Measurements from ENCODE around the gene RIPK4. TPM values are rescaled to one million over a fixed set of nuclear protein-coding genes. Genes with fewer than 3 reads are reported as not detected.

Gene RIPK4
- total and polyA plus RNA-seq, 2 of the 13 experiments (the other 11 are each of a cell fraction or from before 2014, with no cell fraction given) = 3.1 to 4.9 TPM

GRCh38 chr21:41750532-41751151 is 16.2 kb downstream of the RIPK4 start (continued):
- TF ChIP-seq, protein P1, sequence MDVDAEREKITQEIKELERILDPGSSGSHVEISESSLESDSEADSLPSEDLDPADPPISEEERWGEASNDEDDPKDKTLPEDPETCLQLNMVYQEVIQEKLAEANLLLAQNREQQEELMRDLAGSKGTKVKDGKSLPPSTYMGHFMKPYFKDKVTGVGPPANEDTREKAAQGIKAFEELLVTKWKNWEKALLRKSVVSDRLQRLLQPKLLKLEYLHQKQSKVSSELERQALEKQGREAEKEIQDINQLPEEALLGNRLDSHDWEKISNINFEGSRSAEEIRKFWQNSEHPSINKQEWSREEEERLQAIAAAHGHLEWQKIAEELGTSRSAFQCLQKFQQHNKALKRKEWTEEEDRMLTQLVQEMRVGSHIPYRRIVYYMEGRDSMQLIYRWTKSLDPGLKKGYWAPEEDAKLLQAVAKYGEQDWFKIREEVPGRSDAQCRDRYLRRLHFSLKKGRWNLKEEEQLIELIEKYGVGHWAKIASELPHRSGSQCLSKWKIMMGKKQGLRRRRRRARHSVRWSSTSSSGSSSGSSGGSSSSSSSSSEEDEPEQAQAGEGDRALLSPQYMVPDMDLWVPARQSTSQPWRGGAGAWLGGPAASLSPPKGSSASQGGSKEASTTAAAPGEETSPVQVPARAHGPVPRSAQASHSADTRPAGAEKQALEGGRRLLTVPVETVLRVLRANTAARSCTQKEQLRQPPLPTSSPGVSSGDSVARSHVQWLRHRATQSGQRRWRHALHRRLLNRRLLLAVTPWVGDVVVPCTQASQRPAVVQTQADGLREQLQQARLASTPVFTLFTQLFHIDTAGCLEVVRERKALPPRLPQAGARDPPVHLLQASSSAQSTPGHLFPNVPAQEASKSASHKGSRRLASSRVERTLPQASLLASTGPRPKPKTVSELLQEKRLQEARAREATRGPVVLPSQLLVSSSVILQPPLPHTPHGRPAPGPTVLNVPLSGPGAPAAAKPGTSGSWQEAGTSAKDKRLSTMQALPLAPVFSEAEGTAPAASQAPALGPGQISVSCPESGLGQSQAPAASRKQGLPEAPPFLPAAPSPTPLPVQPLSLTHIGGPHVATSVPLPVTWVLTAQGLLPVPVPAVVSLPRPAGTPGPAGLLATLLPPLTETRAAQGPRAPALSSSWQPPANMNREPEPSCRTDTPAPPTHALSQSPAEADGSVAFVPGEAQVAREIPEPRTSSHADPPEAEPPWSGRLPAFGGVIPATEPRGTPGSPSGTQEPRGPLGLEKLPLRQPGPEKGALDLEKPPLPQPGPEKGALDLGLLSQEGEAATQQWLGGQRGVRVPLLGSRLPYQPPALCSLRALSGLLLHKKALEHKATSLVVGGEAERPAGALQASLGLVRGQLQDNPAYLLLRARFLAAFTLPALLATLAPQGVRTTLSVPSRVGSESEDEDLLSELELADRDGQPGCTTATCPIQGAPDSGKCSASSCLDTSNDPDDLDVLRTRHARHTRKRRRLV (CRISPR knock-in tag; IDR thresholded peaks at IDR 0.05) = no peak
- TF ChIP-seq ZNF629 (CRISPR knock-in tag; conservative IDR thresholded peaks at IDR 0.05) (no peak), ZNF616 (CRISPR knock-in tag; IDR thresholded peaks at IDR 0.05; ENCODE audit: low read depth) (no peak), SAP130 (CRISPR knock-in tag; IDR thresholded peaks at IDR 0.05; ENCODE audit: low read depth) (peak; percentile 73), FOXA3 (CRISPR knock-in tag; IDR thresholded peaks at IDR 0.05) (peak; percentile 75), ATF6 (CRISPR knock-in tag; conservative IDR thresholded peaks at IDR 0.05) (no peak), NBN (conservative IDR thresholded peaks at IDR 0.05) (no peak), SALL2 (CRISPR knock-in tag; IDR thresholded peaks at IDR 0.05) (no peak), KIAA2018 (CRISPR knock-in tag; IDR thresholded peaks at IDR 0.05; ENCODE audit: borderline replicate concordance) (no peak)
- TF ChIP-seq, protein P2, sequence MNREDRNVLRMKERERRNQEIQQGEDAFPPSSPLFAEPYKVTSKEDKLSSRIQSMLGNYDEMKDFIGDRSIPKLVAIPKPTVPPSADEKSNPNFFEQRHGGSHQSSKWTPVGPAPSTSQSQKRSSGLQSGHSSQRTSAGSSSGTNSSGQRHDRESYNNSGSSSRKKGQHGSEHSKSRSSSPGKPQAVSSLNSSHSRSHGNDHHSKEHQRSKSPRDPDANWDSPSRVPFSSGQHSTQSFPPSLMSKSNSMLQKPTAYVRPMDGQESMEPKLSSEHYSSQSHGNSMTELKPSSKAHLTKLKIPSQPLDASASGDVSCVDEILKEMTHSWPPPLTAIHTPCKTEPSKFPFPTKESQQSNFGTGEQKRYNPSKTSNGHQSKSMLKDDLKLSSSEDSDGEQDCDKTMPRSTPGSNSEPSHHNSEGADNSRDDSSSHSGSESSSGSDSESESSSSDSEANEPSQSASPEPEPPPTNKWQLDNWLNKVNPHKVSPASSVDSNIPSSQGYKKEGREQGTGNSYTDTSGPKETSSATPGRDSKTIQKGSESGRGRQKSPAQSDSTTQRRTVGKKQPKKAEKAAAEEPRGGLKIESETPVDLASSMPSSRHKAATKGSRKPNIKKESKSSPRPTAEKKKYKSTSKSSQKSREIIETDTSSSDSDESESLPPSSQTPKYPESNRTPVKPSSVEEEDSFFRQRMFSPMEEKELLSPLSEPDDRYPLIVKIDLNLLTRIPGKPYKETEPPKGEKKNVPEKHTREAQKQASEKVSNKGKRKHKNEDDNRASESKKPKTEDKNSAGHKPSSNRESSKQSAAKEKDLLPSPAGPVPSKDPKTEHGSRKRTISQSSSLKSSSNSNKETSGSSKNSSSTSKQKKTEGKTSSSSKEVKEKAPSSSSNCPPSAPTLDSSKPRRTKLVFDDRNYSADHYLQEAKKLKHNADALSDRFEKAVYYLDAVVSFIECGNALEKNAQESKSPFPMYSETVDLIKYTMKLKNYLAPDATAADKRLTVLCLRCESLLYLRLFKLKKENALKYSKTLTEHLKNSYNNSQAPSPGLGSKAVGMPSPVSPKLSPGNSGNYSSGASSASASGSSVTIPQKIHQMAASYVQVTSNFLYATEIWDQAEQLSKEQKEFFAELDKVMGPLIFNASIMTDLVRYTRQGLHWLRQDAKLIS (CRISPR knock-in tag; IDR thresholded peaks at IDR 0.05) = no peak
